GM12864 (cell line): ENCODE data around the gene ABLIM2.

ENCODE experiments used
- DNase-seq: peaks from one replicate; pipeline ENCODE4 v3.0.0-alpha.2; 2011; ENCODE audit warnings: low read depth
- H3K4me3 ChIP-seq: 2 replicates; pipeline ENCODE4 v1.5.1; 2011; ENCODE audit warnings: mild to moderate bottlenecking, low read depth, low read length, control low read depth
- CTCF ChIP-seq: IDR thresholded peaks from 2 replicates; pipeline ENCODE4 v1.5.1; 2011; ENCODE audit warnings: low read depth, mild to moderate bottlenecking, moderate library complexity, low read length, control low read depth, inconsistent platforms; ENCODE audit errors: missing control alignments

The ABLIM2 gene

GRCh38 chr4:8015512-8015911 lies 143.1 kb downstream of the ABLIM2 start:
- H3K4me3 ChIP-seq = no peak overlapping the region
- DNase-seq = no peak
- peak; percentile 22 for TF ChIP-seq CTCF

GRCh38 chr4:8013976-8014726 lies 144.5 kb downstream of the ABLIM2 start:
- TF ChIP-seq CTCF = no peak
- H3K4me3 ChIP-seq = no peak overlapping the region
- DNase-seq = no peak

- no peak for TF ChIP-seq CTCF
- H3K4me3 ChIP-seq = no peak overlapping the region
- DNase-seq = no peak
These were observed 146.1 kb downstream of the ABLIM2 start for GRCh38 chr4:8012517-8012916.

GRCh38 chr4:8010618-8011017 lies 148.0 kb downstream of the ABLIM2 start:
- H3K4me3 ChIP-seq = no peak overlapping the region
- DNase-seq = no peak
- TF ChIP-seq CTCF = no peak

- no peak for DNase-seq
- H3K4me3 ChIP-seq = no peak overlapping the region
These were observed 148.7 kb downstream of the ABLIM2 start for GRCh38 chr4:8009710-8010511.

GRCh38 chr4:8009097-8009496 lies 149.5 kb downstream of the ABLIM2 start:
- no peak overlapping the region for H3K4me3 ChIP-seq
- DNase-seq = no peak
- TF ChIP-seq CTCF = no peak

More at GRCh38 chr4:8009710-8010511, 148.7 kb downstream of the ABLIM2 start:
- no peak for TF ChIP-seq CTCF
